SKM-1 treated with dmso at 0.1 percent for 144 hours (cell line): ENCODE results near the gene PARP12.

ENCODE experiments used
- DNase-seq: peaks from one replicate; lab custom pipeline; 2025; ENCODE audit not compliant: unreplicated experiment; lab: John Stamatoyannopoulos, UW

PARP12 gene

GRCh38 chr7:140059273-140060242, 3.2 kb downstream of the PARP12 start:
- DNase-seq: no peak

GRCh38 chr7:140058517-140058916, 4.2 kb downstream of the PARP12 start:
- no peak for DNase-seq

GRCh38 chr7:140057143-140057535, 5.6 kb downstream of the PARP12 start:
- DNase-seq: no peak

- DNase-seq: no peak
Observed at GRCh38 chr7:140056431-140057142, 6.2 kb downstream of the PARP12 start.

- no peak for DNase-seq
Observed at GRCh38 chr7:140055833-140056232, 6.9 kb downstream of the PARP12 start.

GRCh38 chr7:140054751-140055150, 8.0 kb downstream of the PARP12 start:
- no peak for DNase-seq

- no peak for DNase-seq
Observed at GRCh38 chr7:140053812-140054539, 8.8 kb downstream of the PARP12 start.

- DNase-seq: peak; percentile 5
Observed at GRCh38 chr7:140051820-140052219, 10.9 kb downstream of the PARP12 start.

GRCh38 chr7:140050100-140050499, 12.7 kb downstream of the PARP12 start:
- no peak for DNase-seq

- no peak for DNase-seq
Observed at GRCh38 chr7:140049339-140050024, 13.3 kb downstream of the PARP12 start.

- DNase-seq: no peak
Observed at GRCh38 chr7:140048989-140049338, 13.8 kb downstream of the PARP12 start.

GRCh38 chr7:140048138-140048537, 14.6 kb downstream of the PARP12 start:
- DNase-seq: no peak

- DNase-seq: no peak
Observed at GRCh38 chr7:140047197-140047596, 15.6 kb downstream of the PARP12 start.

GRCh38 chr7:140045697-140046096, 17.1 kb downstream of the PARP12 start:
- DNase-seq: no peak

GRCh38 chr7:140044251-140044650, 18.5 kb downstream of the PARP12 start:
- no peak for DNase-seq

GRCh38 chr7:140042386-140042670, 20.4 kb downstream of the PARP12 start:
- no peak for DNase-seq

- DNase-seq: no peak
Observed at GRCh38 chr7:140041659-140042385, 20.9 kb downstream of the PARP12 start.

- no peak for DNase-seq
Observed at GRCh38 chr7:140039896-140040295, 22.9 kb downstream of the PARP12 start.

- no peak for DNase-seq
Observed at GRCh38 chr7:140039066-140039465, 23.7 kb downstream of the PARP12 start.

- DNase-seq: no peak
Observed at GRCh38 chr7:140036224-140036962, 26.4 kb downstream of the PARP12 start.
